ENCODE results near the gene SPPL2B. TPM values are rescaled to one million over a fixed set of nuclear protein-coding genes. Genes with fewer than 3 reads are reported as not detected.
"Not testable (repeated sequence)": the region's sequence is repeated elsewhere in the genome, so short reads cannot be mapped to it uniquely, and the experiment has no call there.

SPPL2B gene
- polyA plus RNA-seq, 1 experiment: 9.9 TPM

DNA sequence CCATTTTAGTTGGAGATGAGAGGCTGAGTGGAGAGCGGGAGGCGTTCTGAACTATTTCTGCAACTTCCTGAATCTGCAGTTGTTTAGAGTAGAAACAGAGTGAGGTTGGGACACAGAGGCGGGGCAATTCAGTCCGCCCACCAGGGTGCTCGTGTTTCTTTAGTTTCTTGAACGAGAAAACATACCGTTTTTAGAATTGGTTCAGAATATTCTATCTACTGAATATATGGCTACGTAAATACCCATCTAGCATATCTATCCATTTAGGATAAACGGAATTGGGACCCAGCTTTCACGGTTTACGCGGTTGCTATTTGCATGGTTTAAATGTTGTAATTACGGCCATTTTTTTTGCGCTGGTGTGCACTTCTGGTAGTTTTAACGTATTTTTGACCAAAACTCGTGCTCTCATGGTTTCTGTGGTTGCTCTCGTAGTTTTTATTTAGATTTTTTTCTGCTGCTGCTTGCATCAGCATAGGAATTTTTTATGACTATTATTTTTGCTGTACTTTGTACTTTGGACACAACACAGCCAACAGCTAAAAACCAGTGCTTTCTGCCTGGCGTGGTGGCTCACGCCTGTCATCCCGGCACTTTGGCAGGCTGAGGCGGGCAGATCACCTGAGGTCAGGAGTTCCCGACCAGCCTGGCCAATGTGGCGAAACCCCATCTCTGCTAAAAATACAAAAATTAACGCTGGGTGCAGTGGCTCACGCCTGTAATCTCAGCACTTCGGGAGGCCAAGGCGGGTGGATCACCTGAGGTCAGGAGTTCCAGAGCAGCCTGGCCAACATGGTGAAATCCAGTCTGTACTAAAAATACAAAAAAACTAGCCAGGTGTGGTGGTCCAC lies 66.2 kb downstream of the SPPL2B start:
- DNase-seq (ENCODE audit: low read depth, low spot score): no peak
- H3K4me3 ChIP-seq (ENCODE audit: low read depth, low read length): no peak overlapping the region
- TF ChIP-seq, protein P1, sequence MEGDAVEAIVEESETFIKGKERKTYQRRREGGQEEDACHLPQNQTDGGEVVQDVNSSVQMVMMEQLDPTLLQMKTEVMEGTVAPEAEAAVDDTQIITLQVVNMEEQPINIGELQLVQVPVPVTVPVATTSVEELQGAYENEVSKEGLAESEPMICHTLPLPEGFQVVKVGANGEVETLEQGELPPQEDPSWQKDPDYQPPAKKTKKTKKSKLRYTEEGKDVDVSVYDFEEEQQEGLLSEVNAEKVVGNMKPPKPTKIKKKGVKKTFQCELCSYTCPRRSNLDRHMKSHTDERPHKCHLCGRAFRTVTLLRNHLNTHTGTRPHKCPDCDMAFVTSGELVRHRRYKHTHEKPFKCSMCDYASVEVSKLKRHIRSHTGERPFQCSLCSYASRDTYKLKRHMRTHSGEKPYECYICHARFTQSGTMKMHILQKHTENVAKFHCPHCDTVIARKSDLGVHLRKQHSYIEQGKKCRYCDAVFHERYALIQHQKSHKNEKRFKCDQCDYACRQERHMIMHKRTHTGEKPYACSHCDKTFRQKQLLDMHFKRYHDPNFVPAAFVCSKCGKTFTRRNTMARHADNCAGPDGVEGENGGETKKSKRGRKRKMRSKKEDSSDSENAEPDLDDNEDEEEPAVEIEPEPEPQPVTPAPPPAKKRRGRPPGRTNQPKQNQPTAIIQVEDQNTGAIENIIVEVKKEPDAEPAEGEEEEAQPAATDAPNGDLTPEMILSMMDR (IDR thresholded peaks at IDR 0.05; ENCODE audit: low read depth, low read length): no peak
- POLR2A ChIA-PET: no interaction called here
- H3K27ac ChIP-seq (ENCODE audit: low read depth, low read length): no peak overlapping the region
- CTCF ChIA-PET: interaction anchor here (0.7 kb wide), 1 partner anchor 159 kb away, joined by 3 read pairs; the partner anchor contains the start of gene PLEKHJ1
- peaks cover 3% of the 10 kb centered on the region for H3K27me3 ChIP-seq (ENCODE audit: control insufficient read depth, insufficient read depth, low read length)
- no peaks in the 10 kb centered on the region; the same call in none of the 2 replicates for H3K9me3 ChIP-seq (ENCODE audit: control insufficient read depth, insufficient read depth, low read length)

DNA sequence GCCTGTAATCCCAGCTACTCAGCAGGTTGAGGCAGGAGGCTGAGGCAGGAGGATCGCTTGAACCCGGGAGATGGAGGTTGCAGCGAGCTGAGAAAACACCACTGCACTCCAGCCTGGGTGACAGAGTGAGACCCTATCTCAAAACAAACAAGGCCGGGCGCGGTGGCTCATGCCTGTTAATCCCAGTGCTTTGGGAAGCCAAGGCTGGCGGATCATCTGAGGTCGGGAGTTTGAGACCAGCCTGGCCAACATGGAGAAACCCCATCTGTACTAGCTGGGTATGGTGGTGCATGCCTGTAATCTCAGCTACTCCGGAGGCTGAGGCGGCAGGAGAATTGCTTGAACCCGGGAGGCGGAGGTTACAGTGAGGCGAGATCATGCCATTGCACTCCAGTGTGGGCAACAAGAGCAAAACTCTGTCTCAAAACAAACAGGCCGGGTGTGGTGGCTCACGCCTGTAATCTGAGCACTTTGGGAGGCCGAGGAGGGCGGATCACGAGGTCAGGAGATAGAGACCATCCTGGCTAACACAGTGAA lies 66.9 kb downstream of the SPPL2B start:
- H3K4me3 ChIP-seq (ENCODE audit: low read depth, low read length); H3K9me3 ChIP-seq (ENCODE audit: control insufficient read depth, insufficient read depth, low read length); CTCF ChIA-PET; H3K27ac ChIP-seq (ENCODE audit: low read depth, low read length); DNase-seq (ENCODE audit: low read depth, low spot score); H3K27me3 ChIP-seq (ENCODE audit: control insufficient read depth, insufficient read depth, low read length); POLR2A ChIA-PET: not testable (repeated sequence)

DNA sequence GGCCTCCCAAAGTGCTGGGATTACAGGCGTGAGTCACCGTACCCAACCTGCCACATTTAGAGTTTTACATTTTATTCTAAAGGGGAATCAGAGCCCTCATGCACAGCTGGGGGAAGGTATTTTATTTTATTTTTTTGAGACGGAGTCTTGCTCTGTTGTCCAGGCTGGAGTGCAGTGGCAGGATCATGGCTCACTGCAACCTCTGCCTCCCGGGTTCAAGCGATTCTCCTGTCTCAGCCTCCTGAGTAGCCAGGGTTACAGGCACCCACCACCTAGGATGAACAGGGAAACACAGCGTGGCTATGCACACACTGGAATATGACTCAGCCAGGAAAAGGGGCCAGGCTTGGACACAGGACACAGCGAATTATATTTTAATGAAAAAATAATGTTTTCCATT lies 68.7 kb downstream of the SPPL2B start:
- CTCF ChIA-PET; H3K4me3 ChIP-seq (ENCODE audit: low read depth, low read length); H3K9me3 ChIP-seq (ENCODE audit: control insufficient read depth, insufficient read depth, low read length); H3K27me3 ChIP-seq (ENCODE audit: control insufficient read depth, insufficient read depth, low read length); POLR2A ChIA-PET; DNase-seq (ENCODE audit: low read depth, low spot score); H3K27ac ChIP-seq (ENCODE audit: low read depth, low read length): not testable (repeated sequence)

DNA sequence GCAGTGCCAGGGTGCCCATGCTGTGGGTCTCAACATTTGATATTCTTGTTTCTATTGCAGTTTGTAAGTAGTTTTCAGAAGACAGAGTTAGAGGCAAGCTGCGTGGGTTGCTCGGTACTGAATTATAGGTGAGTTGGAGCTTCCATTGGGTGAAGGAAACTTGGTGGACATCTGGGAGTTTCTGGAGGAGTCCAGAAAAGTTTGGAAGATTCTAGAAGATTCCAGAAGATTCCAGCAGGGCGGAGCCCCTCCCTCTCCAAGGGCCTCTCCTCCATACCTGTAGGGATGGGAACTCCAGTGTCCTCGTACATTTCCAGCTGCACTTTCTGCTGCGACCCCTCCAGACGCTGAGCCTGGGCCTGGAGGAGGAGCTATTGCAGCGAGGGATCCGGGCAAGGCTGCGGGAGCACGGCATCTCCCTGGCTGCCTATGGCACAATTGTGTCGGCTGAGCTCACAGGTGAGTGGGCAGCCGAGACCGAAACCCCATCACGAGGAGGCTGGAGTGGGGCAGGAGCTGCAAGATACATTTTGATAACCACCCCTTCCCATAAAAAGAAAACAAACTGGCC lies 70.3 kb downstream of the SPPL2B start:
- ChIA-PET CTCF (interaction anchor here (0.6 kb wide), 1 partner anchor 216 kb away, joined by 3 read pairs; no protein-coding TSS in a partner anchor), POLR2A (no interaction called here)
- DNase-seq (ENCODE audit: low read depth, low spot score): no peak
- TF ChIP-seq, protein P1 (IDR thresholded peaks at IDR 0.05; ENCODE audit: low read depth, low read length): no peak
- Histone ChIP-seq H3K9me3 (ENCODE audit: control insufficient read depth, insufficient read depth, low read length) (no peaks in the 10 kb centered on the region; the same call in 1 of the 2 replicates), H3K27me3 (ENCODE audit: control insufficient read depth, insufficient read depth, low read length) (no peaks in the 10 kb centered on the region), H3K4me3 (ENCODE audit: low read depth, low read length) (no peak overlapping the region), H3K27ac (ENCODE audit: low read depth, low read length) (no peak overlapping the region)

DNA sequence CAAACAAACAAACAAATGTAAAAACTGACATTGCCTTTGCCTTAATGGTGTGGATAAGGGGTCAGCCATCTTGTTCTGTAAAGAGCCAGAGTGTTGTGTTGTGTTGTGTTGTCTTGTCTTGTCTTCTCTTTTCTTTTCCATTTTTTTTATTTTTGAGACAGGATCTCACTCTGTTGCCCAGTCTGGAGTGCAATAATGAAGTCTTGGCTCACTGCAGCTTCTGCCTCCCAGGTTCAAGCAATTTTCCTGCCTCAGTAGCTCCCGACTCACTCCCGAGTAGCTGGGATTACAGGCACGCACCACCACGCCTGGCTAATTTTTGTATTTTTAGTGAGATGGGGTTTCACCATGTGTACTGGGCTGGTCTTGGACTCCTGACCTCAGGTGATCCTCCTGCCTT lies 71.1 kb downstream of the SPPL2B start:
- TF ChIP-seq, protein P1 (IDR thresholded peaks at IDR 0.05; ENCODE audit: low read depth, low read length): no peak
- Histone ChIP-seq H3K9me3 (ENCODE audit: control insufficient read depth, insufficient read depth, low read length) (peaks cover 4% of the 10 kb centered on the region; the same call in 1 of the 2 replicates), H3K27me3 (ENCODE audit: control insufficient read depth, insufficient read depth, low read length) (no peaks in the 10 kb centered on the region), H3K4me3 (ENCODE audit: low read depth, low read length) (no peak overlapping the region), H3K27ac (ENCODE audit: low read depth, low read length) (no peak overlapping the region)
- ChIA-PET CTCF (interaction anchor here (0.6 kb wide), 1 partner anchor 215 kb away, joined by 3 read pairs; no protein-coding TSS in a partner anchor), POLR2A (no interaction called here)
- DNase-seq (ENCODE audit: low read depth, low spot score): no peak

Other genes with a start within 250 kb of the SPPL2B start
- gene MOB3A, start 232.4 kb upstream of the SPPL2B start, polyA plus RNA-seq (2011; rRNA removed): 20.5 and 25.3 TPM in 2 replicates
- 0.56 and 0.84 TPM in 2 replicates for gene IZUMO4, start 231.8 kb upstream of the SPPL2B start, polyA plus RNA-seq (2011; rRNA removed)
- 68.2 and 94.4 TPM in 2 replicates for gene AP3D1, start 177.1 kb upstream of the SPPL2B start, polyA plus RNA-seq (2011; rRNA removed)
- gene DOT1L, start 164.8 kb upstream of the SPPL2B start, polyA plus RNA-seq (2011; rRNA removed): 3.2 and 4.3 TPM in 2 replicates
- 38.7 and 39.3 TPM in 2 replicates for gene PLEKHJ1, start 92.4 kb upstream of the SPPL2B start, polyA plus RNA-seq (2011; rRNA removed)
- gene SF3A2, start 91.9 kb upstream of the SPPL2B start, polyA plus RNA-seq (2011; rRNA removed): 7.0 and 9.5 TPM in 2 replicates
- not detected in 2 replicates for gene AMH, start 79.4 kb upstream of the SPPL2B start, polyA plus RNA-seq (2011; rRNA removed)
- gene JSRP1, start 72.3 kb upstream of the SPPL2B start, polyA plus RNA-seq (2011; rRNA removed): not detected in 2 replicates
- 0.04 TPM in 1 of 2 replicates, not detected in the other for gene PEAK3, start 46.5 kb upstream of the SPPL2B start, polyA plus RNA-seq (2011; rRNA removed)
- gene LINGO3, start 20.5 kb upstream of the SPPL2B start, polyA plus RNA-seq (2011; rRNA removed): not detected in 2 replicates
- 137 and 192 TPM in 2 replicates for gene LSM7, start 98 bp upstream of the SPPL2B start, polyA plus RNA-seq (2011; rRNA removed)
- gene TMPRSS9, start 31.6 kb downstream of the SPPL2B start, polyA plus RNA-seq (2011; rRNA removed): not detected in 2 replicates
- gene TIMM13, start 98.9 kb downstream of the SPPL2B start, polyA plus RNA-seq (2011; rRNA removed): 21.6 and 34.3 TPM in 2 replicates
- gene LMNB2, start 128.3 kb downstream of the SPPL2B start, polyA plus RNA-seq (2011; rRNA removed): 49.5 and 54.3 TPM in 2 replicates
- gene GADD45B, start 147.4 kb downstream of the SPPL2B start, polyA plus RNA-seq (2011; rRNA removed): 18.5 and 24.8 TPM in 2 replicates